Measurements from ENCODE around the gene ZNF582. TPM values are rescaled to one million over a fixed set of nuclear protein-coding genes. Genes with fewer than 3 reads are reported as not detected.

Gene ZNF582
- total and polyA plus RNA-seq, 4 donors = 2.5 to 4.4 (median 3.0) TPM

GRCh38 chr19:56350416-56351045 is 42.8 kb downstream of the ZNF582 start:
- Histone ChIP-seq H3K4me3 (no peak overlapping the region), H3K36me3 (ENCODE audit: control insufficient read depth in 4 of 4, insufficient read depth in 4 of 4, low read length in 4 of 4) (no peaks in the 10 kb centered on the region), H3K27me3 (ENCODE audit: control insufficient read depth in 3 of 3, insufficient read depth in 3 of 3, low read length in 2 of 3) (no peaks in the 10 kb centered on the region), H3K27ac (ENCODE audit: low read depth in 1 of 2, low read length in 1 of 2) (no peak overlapping the region), H3K9me3 (ENCODE audit: control insufficient read depth in 4 of 4, insufficient read depth in 3 of 4, low read length in 3 of 4) (no peaks in the 10 kb centered on the region), H3K4me1 (ENCODE audit: control insufficient read depth in 5 of 5, insufficient read depth in 5 of 5, low read length in 5 of 5) (no peaks in the 10 kb centered on the region), H3K9ac (ENCODE audit: insufficient read depth in 1 of 2, low read length in 2 of 2) (no peak overlapping the region)
- peak; percentile 68 for TF ChIP-seq CTCF (IDR thresholded peaks at IDR 0.05; ENCODE audit: control extremely low read depth, extremely low read depth)
- ATAC-seq (ENCODE audit: insufficient read depth, low FRiP score) (peak; percentile 69), DNase-seq (peak; percentile 50 to 78 (median 76))
- 19 to 20% methylated on average over 8 of the region's 8 CpGs for WGBS, 2 donors

- no peak overlapping the region for H3K4me3 ChIP-seq
- no peaks in the 10 kb centered on the region for H3K27me3 ChIP-seq (ENCODE audit: control insufficient read depth in 3 of 3, insufficient read depth in 3 of 3, low read length in 2 of 3)
- DNase-seq = no peak
- no peak for TF ChIP-seq CTCF (IDR thresholded peaks at IDR 0.05; ENCODE audit: control extremely low read depth, extremely low read depth)
- H3K9me3 ChIP-seq (ENCODE audit: control insufficient read depth in 4 of 4, insufficient read depth in 3 of 4, low read length in 3 of 4) = no peaks in the 10 kb centered on the region
- H3K27ac ChIP-seq (ENCODE audit: low read depth in 1 of 2, low read length in 1 of 2) = no peak overlapping the region
- no peak for ATAC-seq (ENCODE audit: insufficient read depth, low FRiP score)
- no peaks in the 10 kb centered on the region for H3K4me1 ChIP-seq (ENCODE audit: control insufficient read depth in 5 of 5, insufficient read depth in 5 of 5, low read length in 5 of 5)
- 68 to 73% methylated on average over 5 of the region's 5 CpGs for WGBS, 2 donors
- H3K36me3 ChIP-seq (ENCODE audit: control insufficient read depth in 4 of 4, insufficient read depth in 4 of 4, low read length in 4 of 4) = no peaks in the 10 kb centered on the region
- no peak overlapping the region for H3K9ac ChIP-seq (ENCODE audit: insufficient read depth in 1 of 2, low read length in 2 of 2)
These were observed 45.0 kb downstream of the ZNF582 start for GRCh38 chr19:56348289-56348877.

GRCh38 chr19:56347163-56347778 is 46.1 kb downstream of the ZNF582 start:
- Histone ChIP-seq H3K36me3 (ENCODE audit: control insufficient read depth in 4 of 4, insufficient read depth in 4 of 4, low read length in 4 of 4) (no peaks in the 10 kb centered on the region), H3K27ac (ENCODE audit: low read depth in 1 of 2, low read length in 1 of 2) (no peak overlapping the region), H3K9me3 (ENCODE audit: control insufficient read depth in 4 of 4, insufficient read depth in 3 of 4, low read length in 3 of 4) (peaks cover 0 to 3% (median 0%) of the 10 kb centered on the region in 4 donors), H3K4me3 (no peak overlapping the region), H3K9ac (ENCODE audit: insufficient read depth in 1 of 2, low read length in 2 of 2) (no peak overlapping the region), H3K4me1 (ENCODE audit: control insufficient read depth in 5 of 5, insufficient read depth in 5 of 5, low read length in 5 of 5) (no peaks in the 10 kb centered on the region), H3K27me3 (ENCODE audit: control insufficient read depth in 3 of 3, insufficient read depth in 3 of 3, low read length in 2 of 3) (no peaks in the 10 kb centered on the region)
- DNase-seq (no peak), ATAC-seq (ENCODE audit: insufficient read depth, low FRiP score) (no peak)
- WGBS, 2 donors = 66 to 84% methylated on average over 7 of the region's 7 CpGs
- TF ChIP-seq CTCF (IDR thresholded peaks at IDR 0.05; ENCODE audit: control extremely low read depth, extremely low read depth) = no peak

Data from lung (tissue), 12 donors.